GM19455 (cell line): ENCODE results near the gene GLP1R.
"Not testable (repeated sequence)": the region's sequence is repeated elsewhere in the genome, so short reads cannot be mapped to it uniquely, and the experiment has no call there.

Experiments
- ATAC-seq: cut with Tn5 transposase; IDR thresholded peaks from one replicate; pipeline ENCODE4 v1.9.1; 2021; ENCODE audit not compliant: unreplicated experiment

The GLP1R gene

DNA sequence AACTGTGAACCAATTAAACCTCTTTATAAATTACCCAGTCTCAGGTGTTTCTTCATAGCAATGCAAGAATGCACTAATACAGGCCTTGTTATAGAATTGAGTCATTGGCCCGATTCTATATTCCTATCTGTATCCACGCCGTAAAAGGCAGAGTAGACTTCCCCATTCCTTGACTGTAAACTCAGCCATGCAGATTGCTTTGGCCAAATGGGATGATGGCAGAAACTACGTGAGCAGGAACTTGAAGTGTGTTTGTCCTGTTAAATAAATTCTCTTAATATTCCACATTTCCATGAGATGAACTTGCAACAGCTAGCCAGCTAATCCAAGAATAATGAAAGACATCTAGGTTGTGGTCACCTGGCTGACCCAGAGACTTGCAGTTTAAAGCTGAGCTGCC is 70.3 kb downstream of the GLP1R start:
- ATAC-seq: no peak

DNA sequence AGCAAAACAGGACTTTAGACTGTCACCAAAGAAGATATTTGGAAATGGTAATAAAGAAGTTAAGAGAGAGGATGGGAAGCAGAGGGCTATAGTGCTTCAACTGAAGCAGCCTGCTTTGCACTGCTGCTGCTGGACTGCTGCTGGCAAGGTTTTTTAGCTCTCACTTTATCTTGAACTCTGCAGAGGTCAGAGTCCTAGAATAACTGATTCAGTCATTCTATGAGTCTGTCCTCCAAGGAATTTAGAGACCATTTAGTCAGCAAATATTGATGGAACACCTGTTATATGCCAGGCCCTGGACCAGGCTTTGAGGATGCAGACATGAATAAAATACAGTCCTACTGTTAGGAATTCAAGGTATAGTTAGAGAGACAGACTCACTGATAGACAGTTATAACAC is 75.5 kb downstream of the GLP1R start:
- ATAC-seq: no peak

DNA sequence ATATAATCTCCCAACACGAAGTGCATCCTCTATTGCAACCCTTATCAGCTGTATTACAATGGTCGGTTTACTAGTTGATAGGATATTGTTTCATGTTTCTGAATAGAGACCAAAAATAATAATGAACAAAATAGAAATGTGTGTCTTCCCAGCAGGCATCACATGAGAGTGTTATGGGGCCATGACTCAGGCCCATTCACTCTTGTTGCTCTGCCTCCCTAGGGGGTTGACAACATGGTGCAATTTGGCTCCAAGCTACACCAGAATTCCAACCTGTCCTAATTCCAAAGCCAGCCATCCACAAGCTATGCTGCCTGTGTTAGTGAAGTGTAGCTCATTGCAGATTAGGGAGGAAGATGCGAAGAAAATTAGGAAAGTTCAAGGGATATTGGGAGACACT is 79.5 kb downstream of the GLP1R start:
- ATAC-seq: no peak

DNA sequence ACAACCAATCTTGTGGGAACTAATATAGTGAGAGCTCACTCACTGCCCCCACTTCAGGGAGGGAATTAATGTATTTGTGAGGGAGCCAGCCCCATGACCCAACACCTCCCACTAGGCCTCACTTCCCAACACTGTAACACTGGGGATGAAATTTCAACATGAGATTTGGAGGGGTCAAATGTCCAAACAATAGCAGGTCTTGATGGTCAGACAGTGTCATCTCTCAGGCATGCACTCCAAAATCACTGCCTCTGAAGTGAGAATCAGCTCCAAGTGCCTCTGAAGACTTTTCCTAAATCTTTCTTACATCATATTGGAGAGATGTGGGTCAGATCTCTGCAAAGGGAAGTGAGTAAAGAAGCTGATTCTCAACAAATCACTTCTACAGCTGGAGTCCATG is 80.3 kb downstream of the GLP1R start:
- ATAC-seq: no peak

DNA sequence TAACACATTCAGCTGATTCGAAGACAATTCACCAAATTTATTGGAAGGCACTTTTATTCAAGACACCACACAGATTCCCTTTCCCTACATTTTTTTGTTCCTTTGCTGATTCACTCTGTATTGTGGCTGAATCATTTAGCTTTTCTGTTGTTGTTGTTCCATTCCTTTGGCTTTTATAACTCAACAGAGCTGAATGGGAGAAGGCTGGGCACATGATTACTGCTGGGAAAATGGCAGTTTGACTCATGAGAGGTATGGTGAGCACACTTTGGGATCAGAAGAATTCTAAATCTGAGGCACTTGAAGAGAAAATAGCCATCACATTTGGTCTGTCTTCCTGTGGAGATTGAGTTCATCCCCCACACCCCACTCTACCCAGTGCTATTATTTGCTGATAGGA is 82.1 kb downstream of the GLP1R start:
- no peak for ATAC-seq

DNA sequence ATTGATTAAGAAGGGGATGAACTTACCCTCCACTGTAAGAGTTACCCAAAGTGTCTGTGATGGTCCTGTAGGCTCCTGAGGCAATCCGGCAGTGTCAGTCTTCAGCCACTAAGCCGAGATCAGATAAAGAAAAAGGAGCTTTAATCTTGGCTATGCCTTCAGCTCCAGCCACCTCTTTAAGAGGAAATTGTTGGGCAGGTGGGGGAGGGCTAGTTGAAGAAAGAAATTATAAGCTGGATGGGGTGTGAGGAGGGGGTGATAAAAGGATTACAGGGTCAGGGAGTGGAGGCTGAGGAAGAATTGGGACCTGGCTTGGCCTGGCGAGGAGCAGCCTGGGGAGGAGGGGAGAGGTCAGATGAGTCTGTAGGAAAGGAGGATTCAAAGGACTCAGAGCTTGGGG is 86.2 kb downstream of the GLP1R start:
- not testable (repeated sequence) for ATAC-seq

DNA sequence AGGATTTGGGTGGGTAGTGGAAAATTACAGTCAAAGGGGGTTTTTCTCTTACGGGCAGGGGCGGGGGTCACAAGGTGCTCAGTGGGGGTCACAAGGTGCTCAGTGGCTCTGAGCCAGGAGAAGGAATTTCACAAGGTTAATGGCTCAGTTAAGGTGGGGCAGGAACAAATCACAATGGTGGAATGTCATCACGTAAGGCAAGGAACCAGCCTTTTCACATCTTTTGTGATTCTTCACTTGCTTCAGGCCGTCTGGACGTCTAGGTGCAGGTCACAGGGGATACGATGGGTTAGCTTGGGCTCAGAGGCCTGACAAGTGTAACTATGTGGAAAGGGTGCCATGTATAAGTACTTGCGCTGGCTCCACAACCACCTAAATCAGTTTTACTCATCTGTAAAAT is 87.6 kb downstream of the GLP1R start:
- not testable (repeated sequence) for ATAC-seq

DNA sequence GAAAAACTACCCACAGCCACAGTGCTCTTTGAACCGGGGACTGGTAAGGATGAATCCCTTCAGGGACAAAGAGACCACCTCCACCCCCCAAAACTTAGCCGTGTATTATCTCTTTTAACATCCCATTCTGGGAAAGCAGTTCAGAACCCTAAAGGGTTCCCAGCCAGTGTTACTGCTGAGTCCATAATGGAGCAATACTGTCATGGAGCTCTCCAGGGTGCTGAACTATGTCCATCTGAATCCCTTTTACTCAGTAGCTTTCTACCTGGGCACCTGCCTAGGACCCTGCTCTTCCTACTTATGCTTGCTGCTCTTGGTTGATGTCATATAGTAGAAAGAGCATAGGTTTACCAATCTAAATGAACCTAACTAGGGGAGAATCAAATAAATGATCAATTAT is 88.7 kb downstream of the GLP1R start:
- no peak for ATAC-seq
